GM23248 (cell line): ENCODE measurements around the gene SCAI. TPM values are rescaled to one million over a fixed set of nuclear protein-coding genes. Genes with fewer than 3 reads are reported as not detected.

Experiments
- DNase-seq: peaks from one replicate; pipeline ENCODE4 v3.0.0-alpha.2; 2015
- H2AFZ ChIP-seq: fragments of 200-600 bp; sonication (generic); 2 replicates; pipeline ENCODE4 v1.6.1; 2016; ENCODE audit warnings: antibody characterized with exemption
- H3F3A ChIP-seq: fragments of 200-600 bp; sonication (generic); 2 replicates; pipeline ENCODE4 v1.6.1; 2016; ENCODE audit warnings: mild to moderate bottlenecking, antibody characterized with exemption, mixed run types; ENCODE audit not compliant: insufficient read depth
- H3K27ac ChIP-seq: fragments of 200-600 bp; sonication (generic); 2 replicates; pipeline ENCODE4 v1.5.1; 2016; ENCODE audit warnings: mild to moderate bottlenecking
- H3K27me3 ChIP-seq: fragments of 200-600 bp; sonication (generic); replicated peaks from 2 replicates; pipeline ENCODE4 v1.6.1; 2016; ENCODE audit warnings: mild to moderate bottlenecking; ENCODE audit not compliant: insufficient read depth
- H3K36me3 ChIP-seq: fragments of 200-600 bp; sonication (generic); 2 replicates; pipeline ENCODE4 v1.6.1; 2016; ENCODE audit warnings: low read depth, mild to moderate bottlenecking
- H3K4me1 ChIP-seq: fragments of 200-600 bp; sonication (generic); 2 replicates; pipeline ENCODE4 v1.6.1; 2016; ENCODE audit warnings: mild to moderate bottlenecking; ENCODE audit not compliant: insufficient read depth
- H3K4me2 ChIP-seq: fragments of 200-600 bp; sonication (generic); one replicate; pipeline ENCODE4 v1.6.1; 2016; ENCODE audit warnings: mild to moderate bottlenecking; ENCODE audit not compliant: unreplicated experiment
- H3K4me3 ChIP-seq: fragments of 200-600 bp; sonication (generic); 2 replicates; pipeline ENCODE4 v1.5.1; 2016; ENCODE audit warnings: mild to moderate bottlenecking
- H3K79me2 ChIP-seq: fragments of 200-600 bp; sonication (generic); 2 replicates; pipeline ENCODE4 v1.6.1; 2016; ENCODE audit warnings: mild to moderate bottlenecking; ENCODE audit not compliant: insufficient read depth
- H3K9ac ChIP-seq: fragments of 200-600 bp; sonication (generic); 2 replicates; pipeline ENCODE4 v1.6.1; 2016; ENCODE audit warnings: mild to moderate bottlenecking
- H3K9me2 ChIP-seq: fragments of 200-600 bp; sonication (generic); 2 replicates; pipeline ENCODE4 v1.6.1; 2016; ENCODE audit warnings: mixed run types, mild to moderate bottlenecking, moderate library complexity; ENCODE audit not compliant: insufficient read depth
- H3K9me3 ChIP-seq: fragments of 200-600 bp; sonication (generic); one replicate; pipeline ENCODE4 v1.6.1; 2017; ENCODE audit warnings: low read depth
- H4K20me1 ChIP-seq: fragments of 200-600 bp; sonication (generic); 2 replicates; pipeline ENCODE4 v1.6.0; 2016; ENCODE audit not compliant: insufficient read depth
- EZH2 ChIP-seq: fragments of 200-600 bp; sonication (generic); IDR thresholded peaks from 2 replicates; pipeline ENCODE4 v1.6.1; 2018; ENCODE audit warnings: antibody characterized with exemption, mild to moderate bottlenecking; ENCODE audit not compliant: insufficient read depth, poor library complexity, severe bottlenecking
- EZH2phosphoT487 ChIP-seq: fragments of 200-600 bp; sonication (generic); IDR thresholded peaks from 2 replicates; pipeline ENCODE4 v1.6.1; 2018; ENCODE audit warnings: antibody characterized with exemption, moderate library complexity, mild to moderate bottlenecking, low read depth; ENCODE audit not compliant: insufficient read depth
- WGBS, 2 experiments: methylation state at CpG; one replicate each; pipeline ENCODE4 v1.1.6; 2015 to 2017; ENCODE audit warnings: low lambda C conversion rate in 2 of 2, low coverage in 1 of 2; ENCODE audit errors: missing lambda C conversion rate in 2 of 2; 5-methylcytosine and 5-hydroxymethylcytosine counted together
- in situ Hi-C: fragments of 300-500 bp; cut with MboI; formaldehyde crosslinking; loops from 2 replicates; pipeline ENCODE4 v1.15.0; 2020
- polyA plus RNA-seq: library from polyadenylated mRNA; unstranded; fragments of >200 nt; fragmentation: Nextera tagmentation; extraction: Ambion mirVana; gene quantifications from 2 replicates; pipeline ENCODE4 v1.2.1, GENCODE V29; 2016
- total RNA-seq: library from RNA; depleted of rRNA; stranded (reverse); fragments of >200 nt; shearing (Covaris generic); gene quantifications from 2 replicates; pipeline ENCODE4 v1.2.3, GENCODE V29; 2014

SCAI gene
- total and polyA plus RNA-seq, 2 experiments from 2014 or later, result 3.0 TPM

- no peaks in the 10 kb centered on the region for H4K20me1 ChIP-seq
- in situ Hi-C loops, result no loop called here
Observed at GRCh38 chr9:125177888-125178287, 34.6 kb upstream of the SCAI start.

GRCh38 chr9:125176636-125177035 lies 33.3 kb upstream of the SCAI start:
- H3K4me1 ChIP-seq, result peaks cover 20% of the 10 kb centered on the region
- peak overlapping the region; percentile 49 for H2AFZ ChIP-seq
- peak overlapping the region; percentile 39 for H3K27ac ChIP-seq
- H3K36me3 ChIP-seq, result no peaks in the 10 kb centered on the region
- H3K9me2 ChIP-seq, result no peaks in the 10 kb centered on the region
- DNase-seq, result peak; percentile 64
- peak overlapping the region; percentile 59 for H3K9ac ChIP-seq
- H3K4me3 ChIP-seq, result peak overlapping the region; percentile 55
- in situ Hi-C loops, result no loop called here
- H4K20me1 ChIP-seq, result no peaks in the 10 kb centered on the region
- 27 to 37% methylated on average over 3 of the region's 3 CpGs for WGBS, 2 experiments
- H3K9me3 ChIP-seq, result no peaks in the 10 kb centered on the region
- H3K79me2 ChIP-seq, result peaks cover 100% of the 10 kb centered on the region
- H3K4me2 ChIP-seq, result peak overlapping the region; percentile 60
- no peaks in the 10 kb centered on the region for H3K27me3 ChIP-seq
- TF ChIP-seq EZH2, result no peak
- TF ChIP-seq EZH2phosphoT487, result no peak
- H3F3A ChIP-seq, result peaks cover 16% of the 10 kb centered on the region; the same call in 1 of the 2 replicates

More at GRCh38 chr9:125177888-125178287, 34.6 kb upstream of the SCAI start:
- Histone ChIP-seq H3K79me2 (peaks cover 100% of the 10 kb centered on the region), H3K4me3 (no peak overlapping the region), H2AFZ (no peak overlapping the region), H3K4me2 (no peak overlapping the region), H3K4me1 (peaks cover 12% of the 10 kb centered on the region), H3K9me3 (no peaks in the 10 kb centered on the region), H3K9me2 (no peaks in the 10 kb centered on the region), H3K27ac (no peak overlapping the region), H3F3A (peaks cover 7% of the 10 kb centered on the region; the same call in 1 of the 2 replicates), H3K9ac (no peak overlapping the region), H3K36me3 (no peaks in the 10 kb centered on the region), H3K27me3 (no peaks in the 10 kb centered on the region)
- TF ChIP-seq EZH2 (no peak), EZH2phosphoT487 (no peak)
- no peak for DNase-seq
- 97 to 100% methylated on average over 1 of the region's 1 CpG for WGBS, 2 experiments

- Histone ChIP-seq H3K4me3 (no peak overlapping the region), H3K4me2 (no peak overlapping the region), H3K36me3 (peaks cover 8% of the 10 kb centered on the region; the same call in 1 of the 2 replicates), H4K20me1 (no peaks in the 10 kb centered on the region), H3K9ac (no peak overlapping the region), H3K9me2 (no peaks in the 10 kb centered on the region), H3K27ac (no peak overlapping the region), H3K79me2 (peaks cover 97% of the 10 kb centered on the region), H3K4me1 (peaks cover 25% of the 10 kb centered on the region), H2AFZ (no peak overlapping the region), H3F3A (peaks cover 18% of the 10 kb centered on the region; the same call in 1 of the 2 replicates), H3K27me3 (no peaks in the 10 kb centered on the region), H3K9me3 (no peaks in the 10 kb centered on the region)
- in situ Hi-C loops, result no loop called here
- DNase-seq, result peak; percentile 35
- TF ChIP-seq EZH2 (no peak), EZH2phosphoT487 (no peak)
- WGBS, 2 experiments, result 34 to 36% methylated on average over 6 of the region's 6 CpGs
Observed at GRCh38 chr9:125172031-125172755, 28.9 kb upstream of the SCAI start.

- TF ChIP-seq EZH2phosphoT487, result no peak
- TF ChIP-seq EZH2, result no peak
- no peaks in the 10 kb centered on the region for H3K9me3 ChIP-seq
- H3K36me3 ChIP-seq, result peaks cover 8% of the 10 kb centered on the region; the same call in 1 of the 2 replicates
- no peak overlapping the region for H3K27ac ChIP-seq
- no peak for DNase-seq
- no peaks in the 10 kb centered on the region for H3K27me3 ChIP-seq
- H3K9me2 ChIP-seq, result no peaks in the 10 kb centered on the region
- H3K4me3 ChIP-seq, result no peak overlapping the region
- no peak overlapping the region for H3K9ac ChIP-seq
- H3K79me2 ChIP-seq, result peaks cover 96% of the 10 kb centered on the region
- H4K20me1 ChIP-seq, result no peaks in the 10 kb centered on the region
- no peak overlapping the region for H3K4me2 ChIP-seq
- peaks cover 23% of the 10 kb centered on the region for H3K4me1 ChIP-seq
- in situ Hi-C loops, result no loop called here
- H2AFZ ChIP-seq, result no peak overlapping the region
- peaks cover 18% of the 10 kb centered on the region; the same call in 1 of the 2 replicates for H3F3A ChIP-seq
Observed at GRCh38 chr9:125169895-125170294, 26.6 kb upstream of the SCAI start.
